ENCODE measurements around the gene ZNF148.

The ZNF148 gene

GRCh38 chr3:125213946-125214542, 161.1 kb downstream of the ZNF148 start:
- no peak for DNase-seq

- no peak for DNase-seq
Observed at GRCh38 chr3:125213364-125213755, 161.8 kb downstream of the ZNF148 start.

GRCh38 chr3:125212509-125213363, 162.4 kb downstream of the ZNF148 start, which contains the start of gene SLC12A8:
TSS of gene SLC12A8 (minus strand) at chr3:125212748. CDS start at chr3:125211349, 1,399 bp downstream.
- no peak for DNase-seq

- no peak for DNase-seq
Observed at GRCh38 chr3:125212091-125212508, 163.0 kb downstream of the ZNF148 start.

GRCh38 chr3:125211523-125212090, 163.5 kb downstream of the ZNF148 start:
- no peak for DNase-seq

GRCh38 chr3:125207949-125208568, 167.1 kb downstream of the ZNF148 start:
- DNase-seq, result no peak

GRCh38 chr3:125207507-125207906, 167.6 kb downstream of the ZNF148 start:
- no peak for DNase-seq

- DNase-seq, result no peak
Observed at GRCh38 chr3:125206934-125207333, 168.2 kb downstream of the ZNF148 start.

GRCh38 chr3:125203731-125204130, 171.4 kb downstream of the ZNF148 start:
- DNase-seq, result no peak

GRCh38 chr3:125202197-125202596, 172.9 kb downstream of the ZNF148 start:
- peak; percentile 32 for DNase-seq

- peak; percentile 38 for DNase-seq
Observed at GRCh38 chr3:125200731-125201139, 174.4 kb downstream of the ZNF148 start.

- peak; percentile 46 for DNase-seq
Observed at GRCh38 chr3:125194849-125195601, 180.1 kb downstream of the ZNF148 start.

GRCh38 chr3:125194061-125194848, 180.9 kb downstream of the ZNF148 start:
- no peak for DNase-seq

- DNase-seq, result no peak
Observed at GRCh38 chr3:125192190-125193035, 182.7 kb downstream of the ZNF148 start.

GRCh38 chr3:125191730-125192129, 183.4 kb downstream of the ZNF148 start:
- DNase-seq, result no peak

GRCh38 chr3:125191256-125191655, 183.9 kb downstream of the ZNF148 start:
- DNase-seq, result no peak

- DNase-seq, result no peak
Observed at GRCh38 chr3:125190786-125191185, 184.3 kb downstream of the ZNF148 start.

- DNase-seq, result no peak
Observed at GRCh38 chr3:125189378-125190165, 185.6 kb downstream of the ZNF148 start.

- no peak for DNase-seq
Observed at GRCh38 chr3:125188955-125189354, 186.2 kb downstream of the ZNF148 start.

- no peak for DNase-seq
Observed at GRCh38 chr3:125187599-125187910, 187.6 kb downstream of the ZNF148 start.
